ENCODE results near the gene STEAP2. TPM values are rescaled to one million over a fixed set of nuclear protein-coding genes. Genes with fewer than 3 reads are reported as not detected.
"Not testable (repeated sequence)": the region's sequence is repeated elsewhere in the genome, so short reads cannot be mapped to it uniquely, and the experiment has no call there.

STEAP2 gene
- total RNA-seq, 1 donor from 2014 or later, result 11.5 TPM

DNA sequence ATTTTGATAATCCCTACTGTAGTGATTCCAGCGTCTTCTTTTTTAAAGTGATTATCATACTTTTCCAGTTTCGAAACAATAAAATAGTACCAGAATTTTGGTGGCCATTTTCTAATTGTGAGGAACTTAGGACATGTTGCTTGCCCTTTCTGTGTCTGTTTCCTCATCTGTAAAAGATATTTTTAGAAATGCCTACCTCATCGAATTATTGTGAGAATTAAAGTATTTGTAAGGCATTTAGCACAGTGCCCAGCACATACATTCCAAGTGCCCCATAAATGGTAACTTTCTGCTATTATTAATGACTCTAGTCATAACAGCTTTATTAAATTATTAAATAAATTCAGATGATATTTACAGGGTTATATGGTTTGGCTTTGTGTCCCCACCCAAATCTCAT, 37.2 kb downstream of the STEAP2 start:
- no peak overlapping the region for H3K27ac ChIP-seq
- H3K4me1 ChIP-seq, result peaks cover 10% of the 10 kb centered on the region
- no peaks in the 10 kb centered on the region for H3K36me3 ChIP-seq
- TF ChIP-seq, protein P1, sequence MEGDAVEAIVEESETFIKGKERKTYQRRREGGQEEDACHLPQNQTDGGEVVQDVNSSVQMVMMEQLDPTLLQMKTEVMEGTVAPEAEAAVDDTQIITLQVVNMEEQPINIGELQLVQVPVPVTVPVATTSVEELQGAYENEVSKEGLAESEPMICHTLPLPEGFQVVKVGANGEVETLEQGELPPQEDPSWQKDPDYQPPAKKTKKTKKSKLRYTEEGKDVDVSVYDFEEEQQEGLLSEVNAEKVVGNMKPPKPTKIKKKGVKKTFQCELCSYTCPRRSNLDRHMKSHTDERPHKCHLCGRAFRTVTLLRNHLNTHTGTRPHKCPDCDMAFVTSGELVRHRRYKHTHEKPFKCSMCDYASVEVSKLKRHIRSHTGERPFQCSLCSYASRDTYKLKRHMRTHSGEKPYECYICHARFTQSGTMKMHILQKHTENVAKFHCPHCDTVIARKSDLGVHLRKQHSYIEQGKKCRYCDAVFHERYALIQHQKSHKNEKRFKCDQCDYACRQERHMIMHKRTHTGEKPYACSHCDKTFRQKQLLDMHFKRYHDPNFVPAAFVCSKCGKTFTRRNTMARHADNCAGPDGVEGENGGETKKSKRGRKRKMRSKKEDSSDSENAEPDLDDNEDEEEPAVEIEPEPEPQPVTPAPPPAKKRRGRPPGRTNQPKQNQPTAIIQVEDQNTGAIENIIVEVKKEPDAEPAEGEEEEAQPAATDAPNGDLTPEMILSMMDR (IDR thresholded peaks at IDR 0.05), result no peak
- H3K9me3 ChIP-seq, result no peaks in the 10 kb centered on the region
- no peak for DNase-seq
- intact Hi-C loops (cut with DNase I), result no loop called here
- no peak for ATAC-seq
- no peak overlapping the region for H3K4me3 ChIP-seq
- no peaks in the 10 kb centered on the region for H3K27me3 ChIP-seq

DNA sequence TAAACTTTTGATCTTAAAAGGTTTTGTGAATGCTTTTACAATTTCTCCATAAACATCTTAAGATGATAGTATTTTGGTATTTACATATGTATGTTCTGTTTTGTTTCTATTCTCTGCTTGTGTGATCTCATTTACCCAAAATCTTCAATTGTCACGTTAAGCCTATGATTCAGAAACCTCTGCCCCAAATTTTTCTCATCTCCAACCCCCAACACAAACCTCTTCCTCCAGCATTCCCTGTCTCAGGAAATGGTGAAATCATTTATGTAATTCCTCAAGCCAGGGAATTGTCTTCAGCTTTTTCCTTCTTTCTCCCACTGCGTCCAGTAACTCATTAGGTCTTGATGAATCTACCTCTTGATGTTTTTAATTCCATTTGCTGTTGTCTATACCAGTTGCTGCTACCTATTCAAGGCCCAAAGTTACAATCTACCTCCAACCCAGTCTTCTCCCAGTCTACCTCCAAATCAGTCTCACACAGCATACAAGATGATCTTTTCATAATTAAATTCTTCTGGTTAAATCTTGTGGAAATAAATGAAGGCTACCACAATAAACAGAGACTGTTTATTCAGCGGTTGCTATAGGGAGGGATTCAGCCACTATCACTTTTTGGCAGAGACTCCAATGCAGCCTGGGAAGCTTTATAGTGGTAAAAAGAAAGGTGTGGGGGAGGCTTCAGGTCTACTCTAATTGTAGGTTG, 39.2 kb downstream of the STEAP2 start:
- intact Hi-C loops (cut with DNase I), result no loop called here
- no peaks in the 10 kb centered on the region for H3K36me3 ChIP-seq
- H3K4me1 ChIP-seq, result peaks cover 4% of the 10 kb centered on the region
- DNase-seq (no peak), ATAC-seq (no peak)
- H3K27ac ChIP-seq, result peak overlapping the region; percentile 55
- TF ChIP-seq, protein P1 (IDR thresholded peaks at IDR 0.05), result no peak
- H3K27me3 ChIP-seq, result no peaks in the 10 kb centered on the region
- no peaks in the 10 kb centered on the region for H3K9me3 ChIP-seq
- H3K4me3 ChIP-seq, result no peak overlapping the region

DNA sequence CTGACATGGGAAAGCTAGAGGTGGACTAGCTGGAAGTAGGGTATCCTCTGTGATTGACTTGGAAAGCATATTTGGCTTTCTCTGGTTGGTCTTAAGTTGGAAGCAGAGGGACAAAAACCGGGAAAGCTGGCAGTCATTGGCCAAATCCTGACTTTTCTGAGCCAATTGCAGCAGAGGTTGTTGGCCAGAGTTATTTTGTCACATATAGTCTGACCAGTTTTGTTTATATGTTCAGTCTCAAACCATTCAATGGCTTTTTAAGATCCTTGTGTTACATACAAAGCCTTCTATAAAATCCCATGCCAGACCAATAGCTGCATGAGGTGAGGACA, 39.7 kb downstream of the STEAP2 start:
- Histone ChIP-seq H3K9me3 (no peaks in the 10 kb centered on the region), H3K27ac (no peak overlapping the region), H3K36me3 (no peaks in the 10 kb centered on the region), H3K27me3 (no peaks in the 10 kb centered on the region), H3K4me1 (no peaks in the 10 kb centered on the region), H3K4me3 (no peak overlapping the region)
- no peak for DNase-seq
- intact Hi-C loops (cut with DNase I), result no loop called here
- no peak for ATAC-seq
- TF ChIP-seq, protein P1 (IDR thresholded peaks at IDR 0.05), result no peak

DNA sequence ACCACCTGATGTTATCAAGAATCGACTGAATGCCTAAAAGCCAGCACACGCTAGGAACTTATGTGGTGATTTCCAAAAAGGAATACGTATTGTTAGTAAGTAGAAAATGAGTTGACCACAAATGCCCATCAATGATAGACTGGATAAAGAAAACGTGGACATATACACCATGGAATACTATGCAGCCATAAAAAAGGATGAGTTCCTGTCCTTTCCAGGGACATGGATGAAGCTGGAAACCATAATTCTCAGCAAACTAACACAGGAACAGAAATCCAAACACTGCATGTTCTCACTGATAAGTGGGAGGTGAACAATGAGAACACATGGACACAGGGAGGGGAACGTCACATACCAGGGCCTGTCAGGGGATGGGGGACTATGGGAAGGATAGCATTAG, 44.5 kb downstream of the STEAP2 start:
- H3K9me3 ChIP-seq; H3K4me1 ChIP-seq; DNase-seq; intact Hi-C loops (cut with DNase I); H3K27me3 ChIP-seq; H3K36me3 ChIP-seq; H3K27ac ChIP-seq; H3K4me3 ChIP-seq; ATAC-seq: not testable (repeated sequence)

DNA sequence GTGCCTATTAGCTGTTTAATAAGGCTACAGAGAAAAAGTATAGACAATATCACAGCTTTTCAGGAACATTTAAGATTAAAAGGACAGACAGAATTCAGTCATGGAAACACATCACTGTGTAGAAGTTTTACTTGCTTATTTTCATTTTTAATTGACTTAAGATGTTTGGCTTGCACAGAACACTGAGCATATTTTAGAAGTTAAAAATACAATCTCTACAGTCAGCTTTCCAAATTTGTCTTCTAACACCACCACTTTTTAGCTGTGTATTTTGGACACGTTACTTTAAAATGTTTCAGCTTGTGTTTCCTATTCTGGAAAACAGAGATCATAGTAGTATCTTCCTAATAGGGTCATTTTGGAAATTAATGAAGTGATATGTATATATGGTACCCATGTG, 45.2 kb downstream of the STEAP2 start:
- H3K27me3 ChIP-seq, result no peaks in the 10 kb centered on the region
- intact Hi-C loops (cut with DNase I), result no loop called here
- no peaks in the 10 kb centered on the region for H3K9me3 ChIP-seq
- TF ChIP-seq, protein P1 (IDR thresholded peaks at IDR 0.05), result no peak
- no peak overlapping the region for H3K4me3 ChIP-seq
- no peaks in the 10 kb centered on the region for H3K36me3 ChIP-seq
- H3K27ac ChIP-seq, result no peak overlapping the region
- ATAC-seq (no peak), DNase-seq (no peak)
- H3K4me1 ChIP-seq, result no peaks in the 10 kb centered on the region

DNA sequence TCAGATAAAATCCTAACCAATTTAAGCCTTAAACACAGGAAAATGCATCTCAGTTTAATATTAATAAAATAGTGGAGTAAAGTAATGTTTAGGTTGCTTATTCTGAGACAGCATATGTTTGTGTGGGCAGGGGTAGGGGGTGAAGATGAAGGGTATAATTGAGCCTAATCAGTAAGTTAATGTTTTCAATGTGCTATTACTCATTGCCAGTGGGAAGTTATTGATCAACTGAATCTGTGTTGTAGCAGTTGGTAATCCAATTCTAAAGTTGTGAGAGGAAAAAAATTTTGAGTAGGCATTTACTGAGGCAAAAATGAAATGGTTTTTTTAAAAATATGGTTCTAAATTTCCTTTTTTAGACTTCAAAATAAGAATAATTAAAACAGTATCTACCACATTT, 49.9 kb downstream of the STEAP2 start:
- no peaks in the 10 kb centered on the region for H3K9me3 ChIP-seq
- TF ChIP-seq, protein P1 (IDR thresholded peaks at IDR 0.05), result no peak
- H3K27ac ChIP-seq, result no peak overlapping the region
- H3K27me3 ChIP-seq, result no peaks in the 10 kb centered on the region
- ATAC-seq (no peak), DNase-seq (no peak)
- no peaks in the 10 kb centered on the region for H3K36me3 ChIP-seq
- H3K4me3 ChIP-seq, result no peak overlapping the region
- intact Hi-C loops (cut with DNase I), result no loop called here
- H3K4me1 ChIP-seq, result no peaks in the 10 kb centered on the region

All from upper lobe of right lung (tissue), 1 donor.